A673 (cell line): Measurements from ENCODE around the gene SPATA16. TPM values are rescaled to one million over a fixed set of nuclear protein-coding genes. Genes with fewer than 3 reads are reported as not detected.

ENCODE experiments used
- BruUV-seq: library from RNA; stranded (reverse); fragments of 400-500 nt; replicated peaks from 2 replicates; lab custom pipeline; 2021; lab: Mats Ljungman, UMichigan
- CTCF ChIA-PET: fragments of 300-600 bp; sonication (Branson Sonifier 250); formaldehyde crosslinking; loops from one replicate; lab custom pipeline; 2022; ENCODE audit warnings: antibody characterized with exemption; lab: Charles Lee
- POLR2A ChIA-PET: fragments of 300-600 bp; sonication (Branson Sonifier 250); formaldehyde crosslinking; loops from one replicate; lab custom pipeline; 2022; ENCODE audit warnings: antibody characterized with exemption; ENCODE audit not compliant: low non-redundant PET; lab: Charles Lee
- DNase-seq: peaks from one replicate; pipeline ENCODE4 v3.0.0-alpha.2; 2015; ENCODE audit warnings: low spot score
- H3K27ac ChIP-seq: fragments of 200-600 bp; sonication (generic); 2 replicates; pipeline ENCODE4 v1.5.1; 2016; ENCODE audit warnings: mixed run types, low read depth, mild to moderate bottlenecking, mixed read lengths, antibody characterized with exemption, low read length; ENCODE audit not compliant: poor library complexity, severe bottlenecking
- H3K27me3 ChIP-seq: fragments of 200-600 bp; sonication (generic); replicated peaks from 2 replicates; pipeline ENCODE4 v1.6.1; 2017; ENCODE audit warnings: mixed run types, low read depth, mild to moderate bottlenecking, mixed read lengths, antibody characterized with exemption, low read length; ENCODE audit not compliant: insufficient read depth, poor library complexity
- H3K36me3 ChIP-seq: fragments of 200-600 bp; sonication (generic); 2 replicates; pipeline ENCODE4 v1.6.1; 2016; ENCODE audit warnings: mixed run types, mild to moderate bottlenecking, mixed read lengths, antibody characterized with exemption, low read length; ENCODE audit not compliant: insufficient read depth, poor library complexity, severe bottlenecking
- H3K4me1 ChIP-seq: fragments of 200-600 bp; sonication (generic); 2 replicates; pipeline ENCODE4 v1.6.1; 2017; ENCODE audit warnings: mixed run types, mild to moderate bottlenecking, mixed read lengths, antibody characterized with exemption, low read length; ENCODE audit not compliant: insufficient read depth, poor library complexity, severe bottlenecking
- H3K4me3 ChIP-seq: fragments of 200-600 bp; sonication (generic); 2 replicates; pipeline ENCODE4 v1.5.1; 2016; ENCODE audit warnings: low read depth, mixed run types, mild to moderate bottlenecking, mixed read lengths, low read length; ENCODE audit not compliant: poor library complexity, severe bottlenecking
- H3K9me3 ChIP-seq: fragments of 200-600 bp; sonication (generic); 2 replicates; pipeline ENCODE4 v1.6.1; 2016; ENCODE audit warnings: mixed run types, low read depth, mild to moderate bottlenecking, mixed read lengths, antibody characterized with exemption, low read length; ENCODE audit not compliant: poor library complexity, severe bottlenecking
- EZH2 ChIP-seq: fragments of 200-600 bp; sonication (generic); IDR thresholded peaks from 2 replicates; pipeline ENCODE4 v1.6.1; 2017; ENCODE audit warnings: borderline replicate concordance, low read depth, mild to moderate bottlenecking, mixed read lengths, antibody characterized with exemption, low read length; ENCODE audit not compliant: poor library complexity, severe bottlenecking
- intact Hi-C: fragments of 100-400 bp; cut with micrococcal nuclease; formaldehyde crosslinking; loops from one replicate; pipeline ENCODE4 v1.10.0; 2022; ENCODE audit not compliant: unreplicated experiment
- total RNA-seq: library from RNA; stranded (reverse); gene quantifications from 2 replicates; pipeline ENCODE4 v1.2.3, GENCODE V29; 2021
- TF ChIP-seq, protein P1 (sequence below): fragments of 300-800, 200-600 bp; sonication (generic); conservative IDR thresholded peaks from 2 replicates; pipeline ENCODE4 v1.5.1; 2017; ENCODE audit warnings: low read depth, mild to moderate bottlenecking, antibody characterized with exemption, low read length, moderate library complexity, mixed read lengths

The SPATA16 gene
- total RNA-seq, 1 experiment from 2014 or later = not detected

DNA sequence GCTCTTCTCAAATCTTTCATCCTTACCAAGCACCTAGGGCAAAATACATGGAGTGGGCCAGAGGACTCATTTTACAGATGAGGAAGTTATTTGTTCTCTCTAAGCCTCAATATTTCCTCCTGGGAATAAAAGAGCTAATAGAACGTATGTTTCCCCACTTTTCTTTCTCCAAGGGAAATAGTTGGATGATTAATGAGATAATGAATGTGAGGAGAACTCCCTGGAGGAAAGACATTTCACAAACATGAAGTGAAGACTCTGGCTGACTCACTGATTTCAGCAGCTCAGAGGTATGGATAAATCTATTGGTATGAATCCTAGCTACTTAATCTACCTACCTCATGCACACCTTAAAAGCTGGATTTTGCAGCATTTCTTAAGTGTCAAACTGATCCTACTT lies 292.1 kb downstream of the SPATA16 start:
- CTCF ChIA-PET = no interaction called here
- BruUV-seq = no TSS peak
- no peaks in the 10 kb centered on the region for H3K9me3 ChIP-seq
- no peak overlapping the region for H3K27ac ChIP-seq
- intact Hi-C loops = no loop called here
- no peaks in the 10 kb centered on the region for H3K36me3 ChIP-seq
- H3K4me1 ChIP-seq = peaks cover 29% of the 10 kb centered on the region
- no peak overlapping the region for H3K4me3 ChIP-seq
- H3K27me3 ChIP-seq = no peaks in the 10 kb centered on the region
- peak; percentile 76 for DNase-seq
- POLR2A ChIA-PET = no interaction called here
- TF ChIP-seq, protein P1, sequence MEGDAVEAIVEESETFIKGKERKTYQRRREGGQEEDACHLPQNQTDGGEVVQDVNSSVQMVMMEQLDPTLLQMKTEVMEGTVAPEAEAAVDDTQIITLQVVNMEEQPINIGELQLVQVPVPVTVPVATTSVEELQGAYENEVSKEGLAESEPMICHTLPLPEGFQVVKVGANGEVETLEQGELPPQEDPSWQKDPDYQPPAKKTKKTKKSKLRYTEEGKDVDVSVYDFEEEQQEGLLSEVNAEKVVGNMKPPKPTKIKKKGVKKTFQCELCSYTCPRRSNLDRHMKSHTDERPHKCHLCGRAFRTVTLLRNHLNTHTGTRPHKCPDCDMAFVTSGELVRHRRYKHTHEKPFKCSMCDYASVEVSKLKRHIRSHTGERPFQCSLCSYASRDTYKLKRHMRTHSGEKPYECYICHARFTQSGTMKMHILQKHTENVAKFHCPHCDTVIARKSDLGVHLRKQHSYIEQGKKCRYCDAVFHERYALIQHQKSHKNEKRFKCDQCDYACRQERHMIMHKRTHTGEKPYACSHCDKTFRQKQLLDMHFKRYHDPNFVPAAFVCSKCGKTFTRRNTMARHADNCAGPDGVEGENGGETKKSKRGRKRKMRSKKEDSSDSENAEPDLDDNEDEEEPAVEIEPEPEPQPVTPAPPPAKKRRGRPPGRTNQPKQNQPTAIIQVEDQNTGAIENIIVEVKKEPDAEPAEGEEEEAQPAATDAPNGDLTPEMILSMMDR = no peak
- TF ChIP-seq EZH2 = no peak

DNA sequence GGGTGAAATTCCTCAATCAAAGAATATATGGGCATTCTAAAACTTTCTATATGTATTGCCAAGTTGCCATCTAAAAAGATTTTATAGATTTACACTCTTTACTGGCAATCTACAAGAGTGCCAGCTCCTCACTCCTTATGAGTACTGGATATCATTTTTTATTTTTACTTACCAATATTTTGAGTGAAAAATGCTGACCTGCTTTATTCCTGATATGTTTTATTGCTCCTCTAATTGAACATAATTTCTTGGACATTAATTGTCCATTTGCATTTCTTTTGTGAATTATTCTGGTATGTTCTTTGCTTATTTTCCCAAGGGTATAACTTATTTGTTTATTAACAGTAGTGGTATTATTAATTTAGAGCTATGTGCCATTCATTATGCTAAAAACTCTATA lies 293.7 kb downstream of the SPATA16 start:
- BruUV-seq = no TSS peak

DNA sequence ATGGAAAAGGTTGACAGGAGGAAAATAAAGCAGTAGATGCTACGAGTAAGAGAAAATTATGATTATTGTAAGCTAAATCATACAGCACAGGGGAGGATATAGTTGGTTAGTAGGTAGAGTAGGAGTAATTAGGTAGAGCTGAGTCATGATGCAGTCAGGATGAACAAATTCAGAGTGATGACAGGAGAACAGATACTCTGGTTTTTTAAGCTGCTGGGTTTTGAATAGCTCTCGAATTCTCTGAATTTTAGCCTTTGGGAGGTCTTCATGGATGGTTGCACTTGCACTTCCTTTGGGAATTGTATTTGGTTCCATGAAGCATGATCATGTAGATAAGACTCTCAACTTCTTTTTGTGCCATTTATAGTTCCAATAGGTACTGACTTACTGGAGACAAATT lies 294.3 kb downstream of the SPATA16 start:
- no peaks in the 10 kb centered on the region for H3K27me3 ChIP-seq
- intact Hi-C loops = no loop called here
- no peaks in the 10 kb centered on the region for H3K36me3 ChIP-seq
- POLR2A ChIA-PET = no interaction called here
- H3K4me3 ChIP-seq = no peak overlapping the region
- H3K9me3 ChIP-seq = no peaks in the 10 kb centered on the region
- CTCF ChIA-PET = no interaction called here
- TF ChIP-seq, protein P1 = no peak
- TF ChIP-seq EZH2 = no peak
- no TSS peak for BruUV-seq
- H3K27ac ChIP-seq = no peak overlapping the region
- peaks cover 32% of the 10 kb centered on the region for H3K4me1 ChIP-seq
- DNase-seq = peak; percentile 86

More for the DNA sequence above, 293.7 kb downstream of the SPATA16 start:
- no peak overlapping the region for H3K4me3 ChIP-seq
- no peak for DNase-seq
- ChIA-PET POLR2A (no interaction called here), CTCF (no interaction called here)
- intact Hi-C loops = no loop called here
- H3K27ac ChIP-seq = no peak overlapping the region
- H3K27me3 ChIP-seq = no peaks in the 10 kb centered on the region
- peaks cover 29% of the 10 kb centered on the region for H3K4me1 ChIP-seq
- no peaks in the 10 kb centered on the region for H3K36me3 ChIP-seq
- no peak for TF ChIP-seq EZH2
- TF ChIP-seq, protein P1 = no peak
- no peaks in the 10 kb centered on the region for H3K9me3 ChIP-seq
